ENCODE results near the gene KIF26A.

GRCh38 chr14:104169699-104170479 is 31.5 kb downstream of the KIF26A start:
- TF ChIP-seq, protein P1, sequence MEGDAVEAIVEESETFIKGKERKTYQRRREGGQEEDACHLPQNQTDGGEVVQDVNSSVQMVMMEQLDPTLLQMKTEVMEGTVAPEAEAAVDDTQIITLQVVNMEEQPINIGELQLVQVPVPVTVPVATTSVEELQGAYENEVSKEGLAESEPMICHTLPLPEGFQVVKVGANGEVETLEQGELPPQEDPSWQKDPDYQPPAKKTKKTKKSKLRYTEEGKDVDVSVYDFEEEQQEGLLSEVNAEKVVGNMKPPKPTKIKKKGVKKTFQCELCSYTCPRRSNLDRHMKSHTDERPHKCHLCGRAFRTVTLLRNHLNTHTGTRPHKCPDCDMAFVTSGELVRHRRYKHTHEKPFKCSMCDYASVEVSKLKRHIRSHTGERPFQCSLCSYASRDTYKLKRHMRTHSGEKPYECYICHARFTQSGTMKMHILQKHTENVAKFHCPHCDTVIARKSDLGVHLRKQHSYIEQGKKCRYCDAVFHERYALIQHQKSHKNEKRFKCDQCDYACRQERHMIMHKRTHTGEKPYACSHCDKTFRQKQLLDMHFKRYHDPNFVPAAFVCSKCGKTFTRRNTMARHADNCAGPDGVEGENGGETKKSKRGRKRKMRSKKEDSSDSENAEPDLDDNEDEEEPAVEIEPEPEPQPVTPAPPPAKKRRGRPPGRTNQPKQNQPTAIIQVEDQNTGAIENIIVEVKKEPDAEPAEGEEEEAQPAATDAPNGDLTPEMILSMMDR (IDR thresholded peaks at IDR 0.05) = no peak
- no peak for TF ChIP-seq EP300 (IDR thresholded peaks at IDR 0.05)
